Kidney tubule cell (primary cell): ENCODE data around the gene FOXN3.

Source experiments
- DNase-seq: peaks from one replicate; pipeline ENCODE4 v3.0.0-alpha.2; 2018; ENCODE audit warnings: low spot score

Gene FOXN3

DNA sequence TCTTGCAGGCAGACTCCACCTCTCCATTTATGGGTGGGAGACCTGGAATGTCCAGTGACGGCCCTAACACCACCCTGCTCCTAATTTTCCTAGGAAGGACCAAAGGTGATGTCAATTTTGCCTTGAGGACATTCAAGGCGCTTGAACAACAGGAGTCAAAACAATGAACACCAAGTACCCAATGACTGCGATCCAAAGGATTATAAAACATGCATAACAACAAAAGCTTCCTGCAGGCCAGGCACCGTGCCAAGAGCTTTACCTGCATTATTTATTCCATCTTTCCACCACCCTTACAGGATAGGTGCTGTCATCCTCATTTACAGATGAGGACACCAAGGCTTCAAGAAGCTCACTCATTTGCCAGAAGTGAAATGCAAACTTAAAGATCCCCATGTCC lies 15.2 kb upstream of the FOXN3 start:
- no peak for DNase-seq

- DNase-seq: peak; percentile 83
These were observed 13.6 kb upstream of the FOXN3 start for GRCh38 chr14:89430391-89431236.

GRCh38 chr14:89429199-89430181 lies 12.5 kb upstream of the FOXN3 start:
- peak; percentile 79 for DNase-seq

GRCh38 chr14:89428546-89429198 lies 11.6 kb upstream of the FOXN3 start:
- no peak for DNase-seq

GRCh38 chr14:89428173-89428523 lies 11.1 kb upstream of the FOXN3 start:
- no peak for DNase-seq

DNA sequence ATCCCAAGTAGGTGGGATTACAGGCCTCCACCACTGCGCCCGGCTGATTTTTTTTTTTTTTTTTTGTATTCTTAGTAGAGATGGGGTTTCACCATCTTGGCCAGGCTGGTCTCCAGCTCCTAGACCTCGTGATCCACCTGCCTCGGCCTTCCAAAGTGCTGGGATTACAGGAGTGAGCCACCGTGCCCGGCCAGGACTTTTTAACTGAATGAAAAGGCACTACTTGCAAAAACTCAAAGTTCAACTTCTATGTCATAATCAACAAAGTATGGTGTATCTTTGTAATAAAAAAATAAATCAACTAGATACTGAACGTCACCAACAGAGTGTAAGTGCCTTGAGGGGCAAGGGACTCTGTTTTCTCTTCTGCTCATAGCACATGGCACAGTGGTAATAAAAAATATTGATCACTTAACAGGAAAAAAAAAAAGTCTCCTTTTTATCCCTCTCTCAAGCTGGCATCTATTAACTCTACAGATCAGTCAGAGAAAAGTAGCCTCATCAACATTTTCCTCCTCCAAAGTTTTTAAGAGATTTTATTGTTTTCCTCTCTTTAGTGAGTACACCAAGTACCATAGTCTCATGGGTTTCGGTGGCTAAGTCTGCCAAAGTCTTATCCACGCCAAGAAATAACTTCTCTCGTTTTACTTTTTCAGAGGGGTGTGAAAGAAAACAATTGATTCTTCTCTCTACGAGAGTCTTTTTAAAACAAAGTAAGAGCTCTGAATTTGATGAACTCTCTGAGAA lies 10.6 kb upstream of the FOXN3 start:
- DNase-seq: no peak

DNA sequence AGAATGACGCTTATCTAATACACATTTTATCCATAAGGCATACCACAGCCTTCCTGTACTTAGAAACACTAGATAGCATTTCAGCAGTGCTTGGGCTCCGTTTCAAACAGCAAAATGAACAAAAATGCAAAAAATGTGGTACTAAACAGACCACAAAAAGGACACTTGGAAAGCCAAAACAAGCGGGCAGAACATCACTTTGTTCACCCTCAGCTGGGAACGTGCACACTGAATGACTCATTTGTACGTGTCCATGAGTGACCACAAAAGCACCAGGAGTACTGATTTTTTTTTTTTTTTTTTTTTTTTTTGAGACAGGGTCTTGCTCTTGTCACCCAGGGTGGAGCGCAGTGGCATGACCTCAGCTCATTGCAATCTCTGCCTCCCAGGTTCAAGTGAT lies 8.9 kb upstream of the FOXN3 start:
- DNase-seq: peak; percentile 94

DNA sequence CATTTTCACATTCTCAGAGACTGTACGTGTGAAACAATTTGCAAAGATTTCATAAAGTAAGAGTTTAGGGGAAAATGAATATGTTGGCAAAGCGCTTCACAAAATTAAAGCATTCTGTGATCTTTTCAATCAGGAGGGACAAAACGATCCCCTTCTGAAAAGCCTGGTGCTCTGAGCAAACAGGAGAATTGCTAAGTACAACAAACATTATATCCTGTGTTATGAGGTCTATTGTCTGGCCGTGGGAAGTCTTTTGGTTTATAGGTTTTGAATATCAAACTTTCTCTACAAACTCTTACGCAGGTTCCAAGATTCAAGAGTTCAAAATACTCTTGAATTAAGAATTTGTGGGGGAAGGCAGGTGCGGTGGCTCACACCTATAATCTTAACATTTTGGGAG lies 7.2 kb upstream of the FOXN3 start:
- no peak for DNase-seq

DNA sequence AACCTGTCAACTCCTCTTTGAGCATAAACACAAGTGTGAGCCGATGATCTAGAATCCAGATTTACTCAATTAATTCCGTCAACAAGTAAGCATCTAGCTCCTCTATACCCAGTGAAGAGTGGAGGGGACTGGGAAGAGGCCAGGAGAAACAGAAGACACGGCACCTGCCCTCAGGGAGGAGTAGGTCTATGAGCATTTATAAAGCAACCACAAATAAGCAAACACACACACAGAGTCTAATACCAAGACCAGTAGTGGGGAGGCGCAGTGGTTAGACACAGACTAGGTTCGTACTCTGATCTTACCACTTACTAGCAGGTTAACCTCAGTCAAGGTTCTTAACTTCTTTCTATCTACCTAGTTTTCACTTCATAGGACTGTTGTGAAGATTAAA lies 5.9 kb upstream of the FOXN3 start:
- DNase-seq: no peak

DNA sequence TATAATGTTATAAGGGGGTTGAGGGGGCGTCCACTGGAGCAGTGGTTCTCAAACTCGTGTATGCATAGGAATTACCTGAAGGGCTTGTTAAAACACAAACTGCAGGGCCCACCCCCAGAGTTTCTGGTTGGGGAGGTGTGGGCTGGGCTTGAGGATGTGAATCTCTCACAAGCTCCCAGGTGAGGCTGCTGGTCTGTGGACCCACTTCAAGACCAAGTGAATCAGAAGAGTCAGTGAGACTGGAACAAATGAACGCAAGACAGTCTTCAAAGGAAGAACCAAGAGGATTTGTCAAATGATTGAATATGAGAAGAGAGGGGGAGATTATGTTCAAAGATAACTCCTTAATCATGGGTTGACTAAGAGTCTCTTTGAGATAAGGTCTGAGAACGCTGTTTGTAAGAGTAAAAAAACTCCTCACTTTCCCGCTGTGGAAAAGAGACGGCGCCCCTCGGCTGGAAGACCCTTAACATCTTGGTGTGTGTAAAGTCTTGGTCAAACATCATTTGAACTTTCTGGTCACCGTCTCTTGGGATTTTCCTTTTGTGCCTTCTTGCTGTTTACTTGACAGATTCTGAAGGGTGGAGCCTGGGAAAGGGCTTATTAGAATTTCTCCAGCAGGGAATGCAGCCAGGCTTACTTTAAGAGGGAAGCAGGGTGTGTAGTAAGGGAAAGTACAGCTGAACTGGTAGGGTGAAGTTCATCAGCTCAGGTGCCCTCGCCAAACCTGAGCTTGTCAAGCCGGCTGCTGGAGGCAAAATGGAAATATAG lies 5.3 kb upstream of the FOXN3 start:
- DNase-seq: no peak

DNA sequence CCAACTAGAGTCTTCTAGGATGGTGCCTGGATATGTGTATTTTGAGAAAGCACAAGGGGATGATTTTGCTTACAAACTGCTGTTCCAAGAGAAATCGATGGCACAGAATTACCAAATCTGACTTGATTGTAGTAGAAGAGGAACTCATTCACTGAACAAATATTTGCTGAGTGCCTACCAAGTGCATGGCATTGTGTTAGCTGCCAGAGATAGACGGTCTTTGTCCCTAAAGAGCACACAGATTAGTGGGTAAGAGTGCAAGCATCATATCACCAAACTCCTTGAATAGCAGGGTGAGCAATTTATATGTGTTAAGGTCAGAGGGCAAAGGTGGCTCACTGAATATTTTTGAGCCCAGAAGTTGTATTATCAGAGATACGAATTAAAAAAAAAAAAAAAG lies 3.5 kb upstream of the FOXN3 start:
- no peak for DNase-seq

- DNase-seq: no peak
These were observed 3.0 kb upstream of the FOXN3 start for GRCh38 chr14:89419973-89420482.

DNA sequence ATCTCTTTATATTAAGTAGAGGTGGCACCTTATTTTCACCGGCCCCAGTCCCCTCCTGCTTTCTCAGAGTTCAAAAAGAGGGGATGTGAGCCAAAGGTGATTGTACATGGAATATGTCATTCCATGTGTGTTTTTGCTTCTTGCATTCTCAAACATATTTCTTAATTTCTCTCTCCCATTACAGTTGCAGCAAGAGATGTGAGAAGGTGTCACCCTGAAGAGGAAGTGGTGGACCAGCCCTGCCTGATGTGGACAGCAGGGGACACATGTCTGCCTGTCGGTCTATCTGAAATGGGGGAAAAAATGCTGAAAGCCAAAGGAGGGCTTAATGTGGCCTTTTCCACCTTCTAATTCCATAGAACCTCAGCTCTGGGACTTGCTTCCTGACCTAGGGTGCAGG lies 1.9 kb upstream of the FOXN3 start:
- no peak for DNase-seq

GRCh38 chr14:89418452-89418851 lies 1.4 kb upstream of the FOXN3 start:
- DNase-seq: no peak

DNA sequence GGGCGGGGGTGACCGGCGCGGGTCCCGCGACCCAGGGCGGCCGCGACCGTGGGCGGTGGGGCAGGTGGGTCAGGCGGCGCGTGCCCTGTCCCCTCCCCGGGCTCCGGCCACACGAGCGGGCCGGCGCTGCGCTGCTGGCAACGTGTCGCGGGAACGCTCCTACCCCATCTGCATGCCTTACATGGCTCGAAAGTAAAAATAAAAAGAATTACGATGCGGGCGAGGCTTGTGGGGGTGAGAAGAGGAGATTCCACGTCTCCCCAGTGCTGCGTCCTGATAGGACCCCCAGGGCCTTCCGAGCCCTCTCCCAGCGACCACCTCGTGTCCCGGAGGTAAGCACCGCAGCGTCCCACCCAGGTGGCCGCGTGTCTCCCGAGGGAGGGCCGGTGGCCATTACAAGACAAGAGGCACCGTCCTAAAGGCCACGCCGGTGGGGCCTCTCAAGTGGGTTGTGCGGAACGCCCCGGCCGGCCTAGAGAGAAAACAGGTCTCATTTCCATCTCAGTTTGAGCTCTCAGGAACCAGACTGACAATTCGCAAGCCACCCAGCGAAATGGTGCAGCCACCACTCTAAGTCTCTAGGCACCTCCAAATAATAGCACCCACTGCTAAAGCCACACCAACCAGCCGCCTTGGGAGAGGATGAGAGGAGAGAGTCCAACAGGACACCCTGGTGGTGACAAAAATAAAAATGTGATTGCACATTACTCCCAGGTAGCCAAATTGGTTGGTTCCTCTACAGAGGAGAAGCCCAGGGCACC lies 612 bp upstream of the FOXN3 start:
- peak; percentile 72 for DNase-seq

- peak; percentile 99 for DNase-seq
These were observed 734 bp downstream of the FOXN3 start for GRCh38 chr14:89416002-89416995.

DNA sequence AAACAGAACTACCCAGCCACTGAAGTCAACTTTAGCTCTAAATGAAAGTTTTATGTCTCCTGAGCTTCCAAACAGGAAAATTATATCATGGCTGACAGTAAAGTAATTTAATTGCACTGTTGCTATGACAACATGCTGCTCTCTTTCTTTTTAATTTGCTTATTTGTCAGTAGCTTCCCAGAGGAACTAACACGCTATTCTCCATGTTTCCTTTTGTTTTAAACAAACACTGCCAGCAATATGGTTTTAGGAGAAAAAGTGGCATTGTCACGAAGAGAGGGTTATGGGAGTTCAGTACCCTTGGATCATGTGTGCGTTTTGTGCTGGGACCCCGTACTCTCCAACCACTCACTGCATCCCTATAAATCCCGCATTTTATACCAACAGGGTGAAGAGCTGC lies 1.9 kb downstream of the FOXN3 start:
- DNase-seq: no peak

DNA sequence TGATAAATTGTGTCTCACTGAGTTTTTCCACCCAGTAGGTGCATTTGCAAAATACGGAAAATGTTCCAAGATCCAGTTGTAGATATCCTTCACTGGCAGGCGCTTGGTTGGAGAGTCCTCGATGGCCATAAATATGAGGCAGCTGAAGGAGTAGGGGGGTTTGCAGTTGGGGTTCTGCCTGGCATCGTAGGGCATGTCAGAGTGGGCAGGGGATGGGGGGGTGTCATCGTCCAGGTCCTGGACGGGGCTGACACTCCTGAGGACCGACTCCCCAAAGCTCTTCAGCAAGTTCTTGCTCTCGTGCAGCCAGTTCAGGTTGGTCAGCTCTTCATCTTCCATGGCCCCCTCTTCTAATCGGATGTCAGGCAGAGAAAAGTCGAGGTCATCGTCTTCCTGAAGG lies 5.1 kb downstream of the FOXN3 start:
- no peak for DNase-seq

GRCh38 chr14:89409961-89410360 lies 7.1 kb downstream of the FOXN3 start:
- no peak for DNase-seq
